ENCODE data around the gene PI4KA. TPM values are rescaled to one million over a fixed set of nuclear protein-coding genes. Genes with fewer than 3 reads are reported as not detected.
"Not testable (repeated sequence)": the region's sequence is repeated elsewhere in the genome, so short reads cannot be mapped to it uniquely, and the experiment has no call there.

PI4KA gene
- total RNA-seq, 1 donor from 2014 or later = 40.5 TPM

DNA sequence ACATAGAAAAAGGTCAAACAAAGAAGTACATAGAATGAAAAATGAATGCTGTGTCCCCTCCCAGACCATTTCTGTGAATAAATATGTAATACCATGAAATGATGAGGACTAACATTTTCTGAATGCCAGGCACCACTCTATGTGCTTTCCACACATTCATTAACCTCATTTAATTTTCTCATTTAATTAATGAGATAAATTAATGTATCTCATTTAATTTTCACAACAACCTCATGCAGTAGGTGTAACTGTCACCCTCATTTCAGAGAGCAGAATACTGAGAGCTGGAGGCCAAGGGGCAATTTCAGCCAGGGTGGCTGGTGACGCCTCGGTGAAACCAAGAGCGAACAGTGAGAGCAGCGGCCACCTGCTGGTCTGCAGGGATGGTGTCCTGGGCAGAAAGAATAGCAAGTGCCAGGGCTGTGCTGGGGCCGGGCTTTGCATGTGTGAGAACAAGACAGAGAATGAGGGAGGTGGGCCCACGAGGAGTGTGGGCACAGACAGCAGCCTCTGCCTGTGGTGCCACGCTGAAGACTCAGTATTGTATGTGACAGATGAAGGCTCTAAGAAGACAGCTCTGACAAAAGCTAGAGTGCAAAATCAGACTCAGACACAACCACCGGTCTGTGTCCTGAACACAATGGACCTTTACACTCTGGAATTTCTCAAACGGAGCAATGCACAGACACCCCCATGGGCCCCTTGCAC lies 86.5 kb downstream of the PI4KA start:
- intact Hi-C loops (cut with micrococcal nuclease) = no loop called here
- DNase-seq = no peak
- no peaks in the 10 kb centered on the region for H3K9me3 ChIP-seq (replicated peaks)
- H3K4me1 ChIP-seq = peaks cover 20% of the 10 kb centered on the region
- peaks cover 29% of the 10 kb centered on the region for H3K36me3 ChIP-seq
- no peak overlapping the region for H3K4me3 ChIP-seq
- no peaks in the 10 kb centered on the region for H3K27me3 ChIP-seq (ENCODE audit: low read depth)
- TF ChIP-seq, protein P1, sequence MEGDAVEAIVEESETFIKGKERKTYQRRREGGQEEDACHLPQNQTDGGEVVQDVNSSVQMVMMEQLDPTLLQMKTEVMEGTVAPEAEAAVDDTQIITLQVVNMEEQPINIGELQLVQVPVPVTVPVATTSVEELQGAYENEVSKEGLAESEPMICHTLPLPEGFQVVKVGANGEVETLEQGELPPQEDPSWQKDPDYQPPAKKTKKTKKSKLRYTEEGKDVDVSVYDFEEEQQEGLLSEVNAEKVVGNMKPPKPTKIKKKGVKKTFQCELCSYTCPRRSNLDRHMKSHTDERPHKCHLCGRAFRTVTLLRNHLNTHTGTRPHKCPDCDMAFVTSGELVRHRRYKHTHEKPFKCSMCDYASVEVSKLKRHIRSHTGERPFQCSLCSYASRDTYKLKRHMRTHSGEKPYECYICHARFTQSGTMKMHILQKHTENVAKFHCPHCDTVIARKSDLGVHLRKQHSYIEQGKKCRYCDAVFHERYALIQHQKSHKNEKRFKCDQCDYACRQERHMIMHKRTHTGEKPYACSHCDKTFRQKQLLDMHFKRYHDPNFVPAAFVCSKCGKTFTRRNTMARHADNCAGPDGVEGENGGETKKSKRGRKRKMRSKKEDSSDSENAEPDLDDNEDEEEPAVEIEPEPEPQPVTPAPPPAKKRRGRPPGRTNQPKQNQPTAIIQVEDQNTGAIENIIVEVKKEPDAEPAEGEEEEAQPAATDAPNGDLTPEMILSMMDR (IDR thresholded peaks at IDR 0.05; ENCODE audit: borderline replicate concordance) = no peak
- no peak overlapping the region for H3K27ac ChIP-seq (replicated peaks)

- H3K36me3 ChIP-seq = peaks cover 37% of the 10 kb centered on the region
- H3K4me3 ChIP-seq; H3K4me1 ChIP-seq; DNase-seq; H3K27me3 ChIP-seq (ENCODE audit: low read depth); intact Hi-C loops (cut with micrococcal nuclease); H3K9me3 ChIP-seq (replicated peaks); H3K27ac ChIP-seq (replicated peaks): not testable (repeated sequence)
Observed at GRCh38 chr22:20769496-20769826, 89.2 kb downstream of the PI4KA start.

GRCh38 chr22:20766530-20766929 lies 92.1 kb downstream of the PI4KA start:
- H3K4me1 ChIP-seq = no peaks in the 10 kb centered on the region
- H3K4me3 ChIP-seq = no peak overlapping the region
- intact Hi-C loops (cut with micrococcal nuclease) = no loop called here
- H3K27ac ChIP-seq (replicated peaks) = no peak overlapping the region
- no peaks in the 10 kb centered on the region for H3K9me3 ChIP-seq (replicated peaks)
- TF ChIP-seq, protein P1 (IDR thresholded peaks at IDR 0.05; ENCODE audit: borderline replicate concordance) = no peak
- no peak for DNase-seq
- H3K36me3 ChIP-seq = peaks cover 47% of the 10 kb centered on the region
- no peaks in the 10 kb centered on the region for H3K27me3 ChIP-seq (ENCODE audit: low read depth)

DNA sequence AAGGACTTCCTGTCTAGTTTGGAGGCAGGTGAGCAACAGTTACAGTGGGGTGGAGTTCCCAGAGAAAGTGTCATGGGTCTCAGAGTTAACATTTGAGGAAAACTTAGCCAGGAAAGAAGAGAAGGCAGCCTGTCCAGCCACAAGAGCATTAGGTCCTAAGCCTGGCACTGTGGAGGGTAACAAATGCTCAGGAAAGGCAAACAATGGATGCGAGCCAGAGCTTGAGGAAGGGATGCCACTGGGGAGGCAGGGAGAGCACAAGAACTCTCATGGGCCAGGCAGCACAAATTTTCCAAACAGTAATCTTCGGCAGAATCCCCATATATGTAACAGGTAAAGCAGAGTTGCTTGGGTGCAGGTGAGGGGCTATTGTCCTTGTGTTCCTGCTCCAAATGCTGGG lies 92.7 kb downstream of the PI4KA start:
- no peaks in the 10 kb centered on the region for H3K4me1 ChIP-seq
- H3K27ac ChIP-seq (replicated peaks) = no peak overlapping the region
- no peaks in the 10 kb centered on the region for H3K9me3 ChIP-seq (replicated peaks)
- H3K4me3 ChIP-seq = no peak overlapping the region
- intact Hi-C loops (cut with micrococcal nuclease) = no loop called here
- TF ChIP-seq, protein P1 (IDR thresholded peaks at IDR 0.05; ENCODE audit: borderline replicate concordance) = no peak
- H3K36me3 ChIP-seq = peaks cover 52% of the 10 kb centered on the region
- DNase-seq = no peak
- H3K27me3 ChIP-seq (ENCODE audit: low read depth) = no peaks in the 10 kb centered on the region

GRCh38 chr22:20764729-20765128 lies 93.9 kb downstream of the PI4KA start:
- no peaks in the 10 kb centered on the region for H3K9me3 ChIP-seq (replicated peaks)
- no peaks in the 10 kb centered on the region for H3K27me3 ChIP-seq (ENCODE audit: low read depth)
- intact Hi-C loops (cut with micrococcal nuclease) = no loop called here
- TF ChIP-seq, protein P1 (IDR thresholded peaks at IDR 0.05; ENCODE audit: borderline replicate concordance) = no peak
- H3K27ac ChIP-seq (replicated peaks) = no peak overlapping the region
- no peaks in the 10 kb centered on the region for H3K4me1 ChIP-seq
- peaks cover 63% of the 10 kb centered on the region for H3K36me3 ChIP-seq
- no peak overlapping the region for H3K4me3 ChIP-seq
- no peak for DNase-seq

GRCh38 chr22:20764471-20764720 lies 94.2 kb downstream of the PI4KA start:
- DNase-seq = no peak
- TF ChIP-seq, protein P1 (IDR thresholded peaks at IDR 0.05; ENCODE audit: borderline replicate concordance) = no peak
- Histone ChIP-seq H3K27ac (replicated peaks) (no peak overlapping the region), H3K27me3 (ENCODE audit: low read depth) (no peaks in the 10 kb centered on the region), H3K4me3 (no peak overlapping the region), H3K36me3 (peaks cover 62% of the 10 kb centered on the region), H3K4me1 (no peaks in the 10 kb centered on the region), H3K9me3 (replicated peaks) (no peaks in the 10 kb centered on the region)
- intact Hi-C loops (cut with micrococcal nuclease) = no loop called here

Measured in left ventricle myocardium inferior (tissue), 1 donor.